Stimulated activated CD4-positive, alpha-beta T cell treated with anti-CD3 and anti-CD28 coated beads, Interleukin-15, amount 100 ng/mL, for 1 hour (primary cell): ENCODE results near the gene KREMEN2.

ENCODE experiments used
- DNase-seq, 2 donors: peaks; one replicate each; pipeline ENCODE4 v3.0.0-alpha.2; 2020; ENCODE audit warnings: low read depth in 1 of 2, low spot score in 1 of 2

KREMEN2 gene

GRCh38 chr16:3000540-3000939 lies 36.5 kb downstream of the KREMEN2 start:
- no peak for DNase-seq

GRCh38 chr16:3001316-3001715 lies 37.2 kb downstream of the KREMEN2 start:
- no peak for DNase-seq

DNA sequence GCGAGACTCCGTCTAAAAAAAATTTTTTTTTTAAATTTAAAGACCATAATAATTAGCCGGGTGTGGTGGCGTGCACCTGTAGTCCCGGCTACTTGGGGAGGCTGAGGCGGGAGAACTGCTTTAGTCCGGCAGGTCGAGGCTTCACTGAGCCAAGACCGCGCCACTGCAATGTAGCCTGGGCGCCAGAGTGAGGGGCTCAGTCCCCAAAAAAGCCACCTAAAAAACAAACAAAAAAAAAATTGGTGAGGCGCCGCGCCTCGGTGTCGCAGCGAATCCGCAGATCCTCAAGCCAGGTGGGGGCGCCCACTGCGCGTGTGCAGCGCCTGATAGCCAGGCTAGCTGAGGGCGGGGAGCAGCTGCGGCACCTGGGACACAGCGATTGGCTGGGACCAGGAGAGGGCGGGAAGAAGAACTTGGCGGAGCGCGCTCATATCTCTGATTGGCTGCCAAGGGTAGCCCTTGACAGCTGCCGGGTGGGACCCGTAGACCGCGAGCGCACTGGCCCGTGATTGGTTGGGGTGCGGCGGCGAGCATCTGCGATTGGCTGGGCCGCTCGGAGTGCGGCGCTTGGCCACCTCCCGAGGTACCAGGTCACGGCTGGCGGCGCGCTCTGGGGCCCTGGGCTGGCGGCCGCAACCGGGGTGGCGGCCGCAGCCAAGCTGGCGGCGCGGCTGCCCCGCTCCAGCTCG lies 39.7 kb downstream of the KREMEN2 start:
- DNase-seq = peak; percentile 90 to 93

DNA sequence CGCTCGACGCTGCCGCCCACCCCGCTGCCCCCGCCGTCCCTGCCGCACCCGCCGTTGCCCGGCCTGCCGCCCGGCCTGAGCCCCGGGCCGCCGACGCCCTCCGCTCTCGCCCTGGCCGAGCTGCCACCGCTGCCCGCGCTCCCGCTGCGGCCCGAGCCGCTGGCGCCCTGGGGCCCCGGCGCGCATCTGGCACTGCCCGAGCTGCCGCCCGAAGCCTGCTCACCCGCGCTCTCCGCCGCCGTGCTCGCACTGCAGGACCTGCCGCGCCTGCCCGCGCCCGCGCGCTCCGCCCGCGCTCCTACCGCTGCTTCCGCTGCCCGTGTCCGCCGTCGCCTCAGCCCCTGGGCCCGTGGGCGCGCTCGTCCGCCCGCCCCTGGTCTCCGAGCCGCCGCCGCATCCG lies 40.2 kb downstream of the KREMEN2 start:
- DNase-seq = no peak

GRCh38 chr16:3004781-3005284 lies 40.8 kb downstream of the KREMEN2 start:
- no peak for DNase-seq

DNA sequence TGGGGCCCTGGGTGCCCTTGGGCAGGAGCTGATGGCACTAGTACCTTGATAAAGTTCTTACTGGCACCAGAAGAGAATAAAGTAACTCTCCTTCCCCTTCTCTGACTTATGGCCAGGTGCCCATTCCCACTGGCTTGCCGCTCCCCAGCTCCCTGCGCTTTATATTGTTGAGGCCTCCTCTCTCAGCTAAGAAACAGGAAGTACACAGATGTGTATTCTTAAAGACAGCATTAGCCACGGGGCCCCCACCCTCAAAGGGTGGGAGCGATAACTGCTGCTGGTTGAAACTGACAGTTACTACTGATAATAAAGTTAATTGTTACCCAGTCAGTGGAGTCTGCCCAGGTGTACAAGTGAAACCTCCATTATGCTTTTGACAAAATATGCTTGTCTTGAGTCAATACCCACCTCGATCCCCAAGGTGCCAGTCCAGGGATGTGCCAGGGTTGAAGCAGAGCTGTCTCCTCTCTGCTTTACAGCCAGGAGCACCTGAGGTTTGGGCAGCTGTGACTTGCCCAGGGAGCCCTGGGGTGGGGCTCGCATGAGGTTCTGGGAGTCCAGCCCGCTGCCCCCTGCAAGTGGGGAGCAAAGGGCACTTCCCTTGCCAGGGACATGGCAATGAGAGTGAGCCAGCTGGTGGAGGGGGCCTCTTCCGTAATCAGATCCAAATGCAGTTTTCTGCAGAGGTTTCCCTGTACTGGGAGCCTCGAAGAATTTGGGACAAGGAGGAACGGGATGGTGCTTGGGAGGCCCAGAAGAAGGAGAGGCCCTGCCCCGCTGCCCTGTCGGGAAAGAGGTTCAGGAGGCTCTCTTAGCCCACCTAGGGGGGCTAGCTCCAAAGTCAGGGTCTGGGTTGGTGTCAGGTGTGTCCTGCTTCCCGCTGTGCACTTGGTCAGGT lies 43.2 kb downstream of the KREMEN2 start:
- DNase-seq = no peak

DNA sequence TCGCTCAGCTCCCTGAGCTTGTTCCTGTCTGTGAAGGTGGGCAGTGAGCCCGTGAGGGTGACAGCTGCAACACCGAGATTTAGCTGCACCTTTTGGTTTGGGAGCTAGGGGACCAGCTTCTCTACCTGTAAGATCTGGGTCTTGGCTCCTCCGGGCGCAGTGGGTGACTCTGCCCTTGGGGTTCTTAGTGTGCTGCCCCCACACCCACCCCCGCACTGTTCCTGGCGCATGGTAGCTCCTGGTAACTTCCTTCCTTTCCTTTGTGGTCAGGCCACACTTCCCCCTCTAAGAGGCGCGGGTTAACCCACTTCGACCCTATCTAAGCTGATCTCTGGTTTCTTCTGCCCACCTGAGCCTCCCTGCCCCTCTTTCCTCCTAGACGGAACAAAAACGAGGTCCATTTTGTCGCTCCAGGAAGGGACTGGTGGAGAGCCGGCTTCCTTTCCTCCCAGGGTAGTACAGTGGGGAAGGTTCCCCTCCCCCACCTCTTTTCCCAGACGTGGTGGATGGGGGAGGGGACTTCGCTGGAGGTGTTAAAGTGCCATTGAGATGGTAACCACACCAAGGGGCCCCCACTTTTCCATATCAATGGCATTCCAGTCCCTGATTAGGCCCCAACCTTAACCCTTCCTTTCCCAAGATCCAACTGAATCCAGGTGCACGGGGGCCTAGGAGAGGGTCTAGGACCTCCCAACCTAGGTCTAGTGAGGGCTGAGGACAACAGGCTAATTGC lies 44.0 kb downstream of the KREMEN2 start:
- DNase-seq = no peak

- no peak for DNase-seq
Measured at GRCh38 chr16:3008690-3009037, 44.6 kb downstream of the KREMEN2 start.

GRCh38 chr16:3009568-3010390 lies 45.7 kb downstream of the KREMEN2 start:
- no peak for DNase-seq

GRCh38 chr16:3010510-3010909 lies 46.4 kb downstream of the KREMEN2 start:
- no peak for DNase-seq

GRCh38 chr16:3012246-3012645 lies 48.2 kb downstream of the KREMEN2 start:
- DNase-seq = no peak

- no peak for DNase-seq
Measured at GRCh38 chr16:3012828-3013420, 48.8 kb downstream of the KREMEN2 start, which contains the start of gene CLDN9. TSS of gene CLDN9 (plus strand) at chr16:3012923. CDS start at chr16:3013363, 440 bp downstream.

GRCh38 chr16:3013491-3013951 lies 49.4 kb downstream of the KREMEN2 start:
- no peak for DNase-seq

DNA sequence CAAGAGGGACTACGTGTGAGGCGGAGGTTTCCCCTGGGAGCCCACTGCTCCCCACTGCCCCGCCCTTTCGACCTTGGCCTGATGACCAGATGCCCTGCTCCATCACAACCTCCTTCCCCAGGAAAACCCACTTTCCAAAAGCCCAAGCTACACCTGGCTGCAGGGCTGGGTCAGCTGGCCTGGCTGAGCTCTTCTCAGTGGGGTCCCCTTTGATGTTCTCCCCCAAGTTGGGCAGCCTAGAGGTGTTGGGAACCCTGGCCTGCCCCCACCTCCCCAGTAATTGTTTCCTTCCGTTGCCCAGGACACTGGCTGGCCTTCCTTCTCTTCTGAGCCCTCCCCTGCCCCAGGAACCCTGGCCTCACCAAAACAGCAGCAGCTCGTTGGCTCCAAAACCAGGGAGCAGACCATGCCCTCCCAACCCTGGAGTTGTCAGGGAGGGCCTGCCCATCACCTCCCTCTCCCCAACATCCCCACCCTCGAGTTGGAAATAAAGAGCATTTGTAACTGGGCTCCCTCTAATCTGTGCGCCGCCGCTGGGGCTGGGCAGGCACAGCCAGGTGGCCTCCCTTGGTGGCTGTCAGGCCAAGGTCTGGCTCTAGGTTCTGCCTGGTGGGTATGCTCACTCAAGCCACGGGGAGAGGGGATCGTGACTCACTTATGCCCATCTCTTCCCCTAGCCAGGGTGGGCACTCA lies 50.1 kb downstream of the KREMEN2 start:
- no peak for DNase-seq

DNA sequence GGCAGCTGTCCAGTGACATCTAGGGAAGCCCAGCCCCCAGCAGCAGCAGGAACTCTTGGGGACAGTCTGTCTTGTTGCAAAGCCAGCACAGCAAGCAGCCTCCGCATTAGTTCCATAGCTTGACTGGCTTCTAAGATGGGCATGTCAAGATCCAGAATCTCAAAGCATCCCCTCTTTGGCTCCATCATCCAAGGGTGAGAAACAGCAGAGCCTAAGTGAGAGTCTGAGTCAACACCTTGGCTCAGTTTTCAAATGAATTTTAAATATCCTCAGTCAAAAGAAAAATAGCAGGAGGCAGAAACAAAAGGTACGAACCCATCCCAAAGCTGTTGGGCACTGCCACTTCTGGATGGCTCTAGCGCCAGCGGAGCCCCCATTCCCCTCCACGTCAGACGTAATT lies 50.9 kb downstream of the KREMEN2 start:
- no peak for DNase-seq

- DNase-seq = no peak
Measured at GRCh38 chr16:3015865-3016521, 51.9 kb downstream of the KREMEN2 start.

DNA sequence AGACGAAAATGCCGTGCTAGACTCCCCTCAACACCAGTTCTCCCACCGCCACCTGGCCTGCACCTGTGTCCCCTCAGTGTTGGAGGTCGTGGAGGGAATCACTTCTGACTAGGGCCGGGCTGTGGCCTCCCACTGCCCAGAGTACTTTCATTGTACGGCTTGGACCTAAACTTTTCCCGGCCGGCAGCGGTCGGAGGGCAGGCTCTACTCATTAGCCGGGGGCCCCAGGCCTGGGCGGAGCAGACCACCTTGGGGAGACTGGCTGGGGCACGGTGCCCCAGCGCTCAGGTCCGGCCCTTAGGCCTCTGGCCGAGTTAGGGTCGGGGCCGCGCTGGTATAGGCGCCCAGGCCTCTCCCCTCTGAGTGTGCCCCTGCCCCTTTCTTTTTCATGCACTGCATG lies 53.3 kb downstream of the KREMEN2 start:
- DNase-seq = no peak
